OCI-LY1 (cell line): ENCODE measurements around the gene DNAJB8.

Experiments
- H2AFZ ChIP-seq: fragments of 200-600 bp; sonication (generic), shearing (Covaris generic); 2 replicates; pipeline ENCODE4 v1.6.0; 2014; ENCODE audit warnings: antibody characterized with exemption, mild to moderate bottlenecking, low read length
- H3F3A ChIP-seq: fragments of 200-600 bp; sonication (generic), shearing (Covaris generic); 2 replicates; pipeline ENCODE4 v1.6.0; 2014; ENCODE audit warnings: mild to moderate bottlenecking, antibody characterized with exemption, low read length, moderate library complexity; ENCODE audit not compliant: insufficient read depth
- H3K27ac ChIP-seq: fragments of 200-600 bp; sonication (generic); 2 replicates; pipeline ENCODE4 v1.5.1; 2014; ENCODE audit warnings: low read length, mixed run types, mild to moderate bottlenecking, low read depth; ENCODE audit not compliant: poor library complexity, severe bottlenecking
- H3K27me3 ChIP-seq: fragments of 200-600 bp; sonication (generic); 2 replicates; pipeline ENCODE4 v1.6.0; 2014; ENCODE audit warnings: antibody characterized with exemption, mild to moderate bottlenecking, low read length, moderate library complexity; ENCODE audit not compliant: insufficient read depth
- H3K36me3 ChIP-seq: fragments of 200-600 bp; sonication (generic); 2 replicates; pipeline ENCODE4 v1.6.1; 2014; ENCODE audit warnings: mild to moderate bottlenecking, antibody characterized with exemption, low read length, moderate library complexity, mixed read lengths; ENCODE audit not compliant: insufficient read depth
- H3K4me1 ChIP-seq: fragments of 200-600 bp; sonication (generic); 2 replicates; pipeline ENCODE4 v1.5.1; 2014; ENCODE audit warnings: mild to moderate bottlenecking, low read length, moderate library complexity; ENCODE audit not compliant: insufficient read depth, severe bottlenecking
- H3K4me2 ChIP-seq: fragments of 200-600 bp; sonication (generic), shearing (Covaris generic); 2 replicates; pipeline ENCODE4 v1.6.1; 2014; ENCODE audit warnings: low read length
- H3K4me3 ChIP-seq: fragments of 200-600 bp; sonication (generic); 2 replicates; pipeline ENCODE4 v1.5.1; 2014; ENCODE audit warnings: low read length, low read depth, mild to moderate bottlenecking, mixed read lengths; ENCODE audit not compliant: poor library complexity, severe bottlenecking
- H3K79me2 ChIP-seq: fragments of 200-600 bp; shearing (Covaris generic); 2 replicates; pipeline ENCODE4 v1.6.1; 2016; ENCODE audit warnings: mixed run types, low read length, mixed read lengths; ENCODE audit not compliant: insufficient read depth
- H3K9ac ChIP-seq: fragments of 200-600 bp; sonication (generic), shearing (Covaris generic); 2 replicates; pipeline ENCODE4 v1.6.1; 2014; ENCODE audit warnings: mild to moderate bottlenecking, low read length, mixed read lengths
- H3K9me2 ChIP-seq: fragments of 200-600 bp; sonication (generic), shearing (Covaris generic); 2 replicates; pipeline ENCODE4 v1.6.1; 2014; ENCODE audit warnings: low read depth, mild to moderate bottlenecking, low read length, mixed read lengths
- H3K9me3 ChIP-seq: fragments of 200-600 bp; shearing (Covaris generic); 2 replicates; pipeline ENCODE4 v1.6.1; 2014; ENCODE audit warnings: low read length, mixed read lengths
- H4K20me1 ChIP-seq: fragments of 200-600 bp; sonication (generic), shearing (Covaris generic); 2 replicates; pipeline ENCODE4 v1.6.0; 2016; ENCODE audit warnings: mild to moderate bottlenecking, low read length; ENCODE audit not compliant: insufficient read depth
- EZH2 ChIP-seq: fragments of 200-600 bp; sonication (generic), shearing (Covaris generic); IDR thresholded peaks from 2 replicates; pipeline ENCODE4 v1.8.0; 2017; ENCODE audit warnings: borderline replicate concordance, mixed run types, mild to moderate bottlenecking, antibody characterized with exemption, low read length, moderate library complexity, mixed read lengths
- TF ChIP-seq, protein P1 (sequence below): fragments of 200-600 bp; sonication (generic), shearing (Covaris generic); IDR thresholded peaks from 2 replicates; pipeline ENCODE4 v1.5.1; 2017; ENCODE audit warnings: mild to moderate bottlenecking, antibody characterized with exemption, low read length, moderate library complexity, mixed read lengths

The DNAJB8 gene

DNA sequence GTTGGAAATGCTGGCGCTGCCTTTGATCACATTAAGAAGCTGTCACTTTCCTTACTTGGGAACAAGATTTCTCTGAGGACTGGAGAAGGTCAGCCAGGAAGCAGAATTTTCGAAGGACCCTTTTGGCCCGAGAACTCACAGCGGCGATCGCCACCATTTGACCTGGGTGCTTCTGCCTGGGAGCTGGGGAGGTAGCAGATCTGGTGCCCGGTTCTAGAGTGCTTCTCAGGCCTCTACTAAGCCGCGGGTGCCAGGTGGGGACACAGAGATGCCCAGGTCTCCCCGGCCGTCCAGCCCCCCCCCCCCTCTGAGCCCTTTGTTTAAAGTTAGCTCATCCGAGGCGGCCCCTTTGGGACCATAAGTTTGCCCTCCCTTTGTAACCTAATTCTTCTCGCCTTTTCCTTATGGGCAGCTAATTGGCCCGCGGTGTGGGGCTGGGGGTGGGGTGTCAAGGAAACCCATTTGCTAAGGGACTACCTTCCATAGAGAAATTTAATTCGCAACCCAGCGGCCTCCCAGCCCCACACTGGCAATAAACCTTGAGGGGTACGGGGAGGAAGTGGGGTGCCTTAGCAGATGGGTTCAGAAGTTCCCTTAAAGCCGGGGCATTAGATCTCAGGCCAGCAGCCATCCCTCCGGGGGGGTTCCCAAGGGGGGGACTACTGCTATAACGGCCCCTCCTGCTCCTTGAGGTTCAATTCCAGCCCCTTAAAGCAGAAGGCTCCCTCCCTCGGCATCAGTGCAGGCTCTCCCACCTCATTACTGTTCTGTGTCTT, 24.4 kb upstream of the DNAJB8 start:
- no peaks in the 10 kb centered on the region for H3K9me3 ChIP-seq
- H3K4me1 ChIP-seq, result no peaks in the 10 kb centered on the region
- TF ChIP-seq, protein P1, sequence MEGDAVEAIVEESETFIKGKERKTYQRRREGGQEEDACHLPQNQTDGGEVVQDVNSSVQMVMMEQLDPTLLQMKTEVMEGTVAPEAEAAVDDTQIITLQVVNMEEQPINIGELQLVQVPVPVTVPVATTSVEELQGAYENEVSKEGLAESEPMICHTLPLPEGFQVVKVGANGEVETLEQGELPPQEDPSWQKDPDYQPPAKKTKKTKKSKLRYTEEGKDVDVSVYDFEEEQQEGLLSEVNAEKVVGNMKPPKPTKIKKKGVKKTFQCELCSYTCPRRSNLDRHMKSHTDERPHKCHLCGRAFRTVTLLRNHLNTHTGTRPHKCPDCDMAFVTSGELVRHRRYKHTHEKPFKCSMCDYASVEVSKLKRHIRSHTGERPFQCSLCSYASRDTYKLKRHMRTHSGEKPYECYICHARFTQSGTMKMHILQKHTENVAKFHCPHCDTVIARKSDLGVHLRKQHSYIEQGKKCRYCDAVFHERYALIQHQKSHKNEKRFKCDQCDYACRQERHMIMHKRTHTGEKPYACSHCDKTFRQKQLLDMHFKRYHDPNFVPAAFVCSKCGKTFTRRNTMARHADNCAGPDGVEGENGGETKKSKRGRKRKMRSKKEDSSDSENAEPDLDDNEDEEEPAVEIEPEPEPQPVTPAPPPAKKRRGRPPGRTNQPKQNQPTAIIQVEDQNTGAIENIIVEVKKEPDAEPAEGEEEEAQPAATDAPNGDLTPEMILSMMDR, result no peak
- no peak for TF ChIP-seq EZH2
- no peak overlapping the region for H3K9ac ChIP-seq
- no peak overlapping the region for H2AFZ ChIP-seq
- H3K79me2 ChIP-seq, result no peaks in the 10 kb centered on the region
- no peaks in the 10 kb centered on the region for H4K20me1 ChIP-seq
- H3K36me3 ChIP-seq, result no peaks in the 10 kb centered on the region
- no peaks in the 10 kb centered on the region for H3F3A ChIP-seq
- H3K4me3 ChIP-seq, result no peak overlapping the region
- H3K4me2 ChIP-seq, result no peak overlapping the region
- H3K27ac ChIP-seq, result no peak overlapping the region
- H3K9me2 ChIP-seq, result no peaks in the 10 kb centered on the region
- H3K27me3 ChIP-seq, result peaks cover 27% of the 10 kb centered on the region

DNA sequence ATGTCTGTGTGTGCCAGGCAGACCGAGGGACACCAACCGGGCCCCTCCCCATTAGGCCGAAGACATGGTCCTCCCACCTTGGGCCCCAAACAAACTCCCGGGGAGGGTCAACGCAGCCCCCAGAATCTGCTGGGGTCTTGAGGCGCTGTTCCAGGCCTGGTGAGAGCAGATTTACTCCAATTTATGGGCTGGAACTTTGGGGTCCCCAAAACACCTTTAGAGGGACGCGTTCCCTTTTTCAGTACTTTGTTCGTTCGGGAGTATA, 23.9 kb upstream of the DNAJB8 start:
- H3K4me1 ChIP-seq, result no peaks in the 10 kb centered on the region
- no peak overlapping the region for H3K4me3 ChIP-seq
- peaks cover 24% of the 10 kb centered on the region for H3K27me3 ChIP-seq
- H3K9me2 ChIP-seq, result no peaks in the 10 kb centered on the region
- no peak overlapping the region for H3K27ac ChIP-seq
- H3K36me3 ChIP-seq, result no peaks in the 10 kb centered on the region
- no peaks in the 10 kb centered on the region for H4K20me1 ChIP-seq
- TF ChIP-seq, protein P1, result no peak
- no peak for TF ChIP-seq EZH2
- H3K79me2 ChIP-seq, result no peaks in the 10 kb centered on the region
- H3K9me3 ChIP-seq, result no peaks in the 10 kb centered on the region
- no peak overlapping the region for H3K4me2 ChIP-seq
- no peak overlapping the region for H3K9ac ChIP-seq
- no peaks in the 10 kb centered on the region for H3F3A ChIP-seq
- H2AFZ ChIP-seq, result no peak overlapping the region

DNA sequence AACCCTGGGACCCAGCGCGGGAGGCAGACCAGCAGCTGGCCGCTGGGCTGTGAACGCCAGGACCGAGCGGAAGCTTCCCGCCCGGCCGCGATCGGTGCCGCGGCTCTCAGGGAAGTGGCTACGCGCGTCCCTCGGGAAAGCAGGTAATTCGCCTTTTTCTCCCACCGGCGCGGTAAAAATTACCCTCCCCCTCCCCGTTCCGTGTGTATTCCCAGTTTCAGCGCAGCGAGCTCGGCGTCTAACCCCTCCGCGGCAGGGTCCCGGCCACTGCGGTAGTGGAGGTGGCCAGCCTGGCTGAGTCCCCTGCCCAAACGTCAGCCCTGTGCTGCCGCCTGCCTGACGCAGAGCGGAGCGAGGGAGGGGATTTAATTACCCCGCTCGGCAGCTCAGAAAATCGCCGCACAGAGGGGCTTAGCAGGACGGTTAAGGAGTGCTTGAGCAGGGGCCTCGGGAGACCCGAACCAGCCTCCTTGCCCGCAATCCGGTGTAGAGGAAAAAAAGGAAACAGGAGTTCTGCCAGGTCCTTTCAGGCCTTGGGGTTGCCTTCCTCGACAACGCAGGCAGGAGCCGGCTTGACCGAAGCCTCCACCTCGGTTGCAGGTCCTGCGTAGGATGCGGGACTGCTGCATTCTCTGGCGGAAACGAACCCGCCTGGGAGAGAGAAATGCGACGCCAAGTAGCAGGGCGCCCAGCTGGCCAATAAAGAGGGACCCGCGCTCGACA, 23.4 kb upstream of the DNAJB8 start:
- H2AFZ ChIP-seq, result no peak overlapping the region
- no peaks in the 10 kb centered on the region for H3K36me3 ChIP-seq
- H3K27ac ChIP-seq, result no peak overlapping the region
- H3K4me1 ChIP-seq, result no peaks in the 10 kb centered on the region
- no peaks in the 10 kb centered on the region for H3K9me2 ChIP-seq
- H3K9ac ChIP-seq, result no peak overlapping the region
- H4K20me1 ChIP-seq, result no peaks in the 10 kb centered on the region
- H3K9me3 ChIP-seq, result no peaks in the 10 kb centered on the region
- TF ChIP-seq, protein P1, result no peak
- TF ChIP-seq EZH2, result no peak
- peaks cover 19% of the 10 kb centered on the region; the same call in 1 of the 2 replicates for H3K27me3 ChIP-seq
- H3K79me2 ChIP-seq, result no peaks in the 10 kb centered on the region
- no peak overlapping the region for H3K4me3 ChIP-seq
- H3F3A ChIP-seq, result no peaks in the 10 kb centered on the region
- no peak overlapping the region for H3K4me2 ChIP-seq
